ENCODE results near the gene SERPINA12. TPM values are rescaled to one million over a fixed set of nuclear protein-coding genes. Genes with fewer than 3 reads are reported as not detected.

The SERPINA12 gene
- polyA plus RNA-seq, 1 donor (not counting 4 experiments of a cell fraction or from before 2014, with no cell fraction given), result 0.26 TPM

DNA sequence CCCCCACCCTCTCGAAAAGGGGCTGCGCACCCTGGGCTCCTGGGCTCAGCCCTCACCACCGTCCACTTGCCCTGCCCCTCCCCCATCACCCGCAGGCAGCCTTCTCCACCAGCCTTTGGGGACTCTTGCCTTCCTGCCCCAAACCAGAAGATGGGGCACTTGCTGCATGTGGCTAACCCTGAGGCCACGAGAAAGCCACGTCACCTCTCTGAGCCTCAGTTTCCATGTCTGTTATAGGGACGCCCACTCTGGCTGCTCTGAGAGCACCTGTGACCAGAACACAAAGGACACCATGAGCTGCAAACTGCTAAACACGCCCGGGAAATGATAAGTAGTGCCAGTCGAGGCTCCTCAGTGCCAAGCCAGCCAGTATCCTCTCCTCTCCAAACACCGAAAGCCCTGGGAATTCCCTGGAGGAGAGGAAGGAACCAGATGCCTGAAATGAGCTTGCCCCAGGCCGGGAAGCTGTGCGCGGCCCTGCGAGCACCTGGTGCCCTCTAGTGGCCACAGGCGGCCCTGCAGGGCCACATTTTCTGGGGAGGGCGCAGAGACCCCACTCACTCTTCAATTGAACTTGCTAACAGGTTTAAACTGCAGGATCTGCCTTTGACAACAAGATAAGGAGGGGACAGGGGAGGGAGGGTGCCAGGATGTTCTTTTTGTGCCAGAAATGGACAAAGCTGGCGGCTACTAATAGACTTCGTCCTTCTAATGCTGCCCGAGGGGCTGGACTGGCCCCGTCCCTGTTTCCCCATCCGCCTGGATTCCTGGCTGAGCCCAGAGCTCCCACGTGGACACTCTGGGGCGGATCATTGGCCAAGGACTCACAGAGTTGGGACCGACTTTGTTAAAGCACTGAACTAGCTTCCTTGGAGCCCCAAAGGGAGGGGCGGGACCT lies 23.1 kb downstream of the SERPINA12 start:
- Histone ChIP-seq H3K4me1 (ENCODE audit: control insufficient read depth, extremely low read depth, insufficient read depth, low read length) (peaks cover 4% of the 10 kb centered on the region), H3K79me2 (ENCODE audit: control insufficient read depth, insufficient read depth, low read length) (no peaks in the 10 kb centered on the region), H3K4me3 (ENCODE audit: control insufficient read depth in 2 of 3, extremely low read depth in 1 of 3, insufficient read depth in 2 of 3, low read depth in 1 of 3, low read length in 3 of 3) (no peak overlapping the region), H2AFZ (ENCODE audit: control insufficient read depth, low read length) (peak overlapping the region; percentile 44), H3K36me3 (ENCODE audit: control insufficient read depth in 2 of 2, extremely low read depth in 1 of 2, insufficient read depth in 2 of 2, low read length in 2 of 2) (no peaks in the 10 kb centered on the region), H3K9me1 (ENCODE audit: control insufficient read depth, extremely low read depth, insufficient read depth, low read length) (no peaks in the 10 kb centered on the region), H3K9me3 (ENCODE audit: control insufficient read depth, low read depth, low read length) (no peaks in the 10 kb centered on the region), H4K20me1 (ENCODE audit: control insufficient read depth, extremely low read depth, insufficient read depth, low read length) (no peaks in the 10 kb centered on the region), H3K27me3 (ENCODE audit: control insufficient read depth, extremely low read depth, insufficient read depth, low read length) (no peaks in the 10 kb centered on the region), H3K4me2 (ENCODE audit: control insufficient read depth, extremely low read depth, insufficient read depth, low read depth, low read length) (peak overlapping the region; percentile 52), H3K9ac (ENCODE audit: control insufficient read depth, extremely low read depth, insufficient read depth, low read length) (peak overlapping the region; percentile 0), H3K27ac (ENCODE audit: control insufficient read depth, insufficient read depth, low read length) (no peak overlapping the region)
- FAIRE-seq, result no peak
- TF ChIP-seq, protein P1, sequence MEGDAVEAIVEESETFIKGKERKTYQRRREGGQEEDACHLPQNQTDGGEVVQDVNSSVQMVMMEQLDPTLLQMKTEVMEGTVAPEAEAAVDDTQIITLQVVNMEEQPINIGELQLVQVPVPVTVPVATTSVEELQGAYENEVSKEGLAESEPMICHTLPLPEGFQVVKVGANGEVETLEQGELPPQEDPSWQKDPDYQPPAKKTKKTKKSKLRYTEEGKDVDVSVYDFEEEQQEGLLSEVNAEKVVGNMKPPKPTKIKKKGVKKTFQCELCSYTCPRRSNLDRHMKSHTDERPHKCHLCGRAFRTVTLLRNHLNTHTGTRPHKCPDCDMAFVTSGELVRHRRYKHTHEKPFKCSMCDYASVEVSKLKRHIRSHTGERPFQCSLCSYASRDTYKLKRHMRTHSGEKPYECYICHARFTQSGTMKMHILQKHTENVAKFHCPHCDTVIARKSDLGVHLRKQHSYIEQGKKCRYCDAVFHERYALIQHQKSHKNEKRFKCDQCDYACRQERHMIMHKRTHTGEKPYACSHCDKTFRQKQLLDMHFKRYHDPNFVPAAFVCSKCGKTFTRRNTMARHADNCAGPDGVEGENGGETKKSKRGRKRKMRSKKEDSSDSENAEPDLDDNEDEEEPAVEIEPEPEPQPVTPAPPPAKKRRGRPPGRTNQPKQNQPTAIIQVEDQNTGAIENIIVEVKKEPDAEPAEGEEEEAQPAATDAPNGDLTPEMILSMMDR (optimal IDR thresholded peaks at IDR 0.05 in 1 of 3, IDR thresholded peaks at IDR 0.05 in 1 of 3, conservative IDR thresholded peaks at IDR 0.05 in 1 of 3; ENCODE audit: extremely low read depth in 1 of 3, insufficient read depth in 2 of 3, low read length in 3 of 3), result peak; percentile 93 to 100 (median 97)
- no peak for TF ChIP-seq EZH2 (IDR thresholded peaks at IDR 0.05; ENCODE audit: low read length)
- dilution Hi-C loops (cut with MboI; ENCODE audit: extremely low pct_ligation_motif_present, low sequenced_read_pairs), result no loop called here
- DNase-seq (ENCODE audit: low read depth, low spot score), result no peak

DNA sequence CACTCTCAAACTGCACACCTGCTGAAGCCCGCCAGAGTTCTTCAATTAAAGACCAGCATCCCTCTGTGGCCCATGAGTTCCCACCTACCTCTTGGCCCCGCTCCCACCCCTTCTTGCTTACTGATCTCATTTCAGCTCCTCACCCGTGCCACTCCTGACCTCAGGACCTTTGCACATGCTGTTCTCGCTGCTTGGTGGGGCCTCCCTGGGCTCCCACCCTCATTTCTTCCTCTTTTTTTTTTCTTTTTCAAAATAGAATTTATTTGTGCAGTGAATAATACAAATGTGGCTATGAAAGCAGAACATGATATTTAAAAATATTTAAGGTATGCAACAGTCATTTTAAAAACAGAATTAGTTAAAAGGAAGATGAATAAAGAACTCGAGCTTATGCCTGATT lies 24.8 kb downstream of the SERPINA12 start:
- Histone ChIP-seq H3K4me3 (ENCODE audit: control insufficient read depth in 2 of 3, extremely low read depth in 1 of 3, insufficient read depth in 2 of 3, low read depth in 1 of 3, low read length in 3 of 3) (no peak overlapping the region), H4K20me1 (ENCODE audit: control insufficient read depth, extremely low read depth, insufficient read depth, low read length) (no peaks in the 10 kb centered on the region), H3K79me2 (ENCODE audit: control insufficient read depth, insufficient read depth, low read length) (no peaks in the 10 kb centered on the region), H3K4me1 (ENCODE audit: control insufficient read depth, extremely low read depth, insufficient read depth, low read length) (peaks cover 4% of the 10 kb centered on the region), H3K27me3 (ENCODE audit: control insufficient read depth, extremely low read depth, insufficient read depth, low read length) (no peaks in the 10 kb centered on the region), H3K4me2 (ENCODE audit: control insufficient read depth, extremely low read depth, insufficient read depth, low read depth, low read length) (no peak overlapping the region), H3K9me3 (ENCODE audit: control insufficient read depth, low read depth, low read length) (no peaks in the 10 kb centered on the region), H3K9ac (ENCODE audit: control insufficient read depth, extremely low read depth, insufficient read depth, low read length) (no peak overlapping the region), H2AFZ (ENCODE audit: control insufficient read depth, low read length) (no peak overlapping the region), H3K27ac (ENCODE audit: control insufficient read depth, insufficient read depth, low read length) (no peak overlapping the region), H3K9me1 (ENCODE audit: control insufficient read depth, extremely low read depth, insufficient read depth, low read length) (no peaks in the 10 kb centered on the region), H3K36me3 (ENCODE audit: control insufficient read depth in 2 of 2, extremely low read depth in 1 of 2, insufficient read depth in 2 of 2, low read length in 2 of 2) (no peaks in the 10 kb centered on the region)
- no peak for FAIRE-seq
- dilution Hi-C loops (cut with MboI; ENCODE audit: extremely low pct_ligation_motif_present, low sequenced_read_pairs), result no loop called here
- TF ChIP-seq, protein P1 (optimal IDR thresholded peaks at IDR 0.05 in 1 of 3, IDR thresholded peaks at IDR 0.05 in 1 of 3, conservative IDR thresholded peaks at IDR 0.05 in 1 of 3; ENCODE audit: extremely low read depth in 1 of 3, insufficient read depth in 2 of 3, low read length in 3 of 3), result no peak
- no peak for TF ChIP-seq EZH2 (IDR thresholded peaks at IDR 0.05; ENCODE audit: low read length)
- no peak for DNase-seq (ENCODE audit: low read depth, low spot score)

Data from keratinocyte (primary cell).